ENCODE results near the gene RHOBTB3. TPM values are rescaled to one million over a fixed set of nuclear protein-coding genes. Genes with fewer than 3 reads are reported as not detected.

RHOBTB3 gene
- total RNA-seq, 4 donors from 2014 or later, result 70.6 to 126 (median 80.1) TPM

DNA sequence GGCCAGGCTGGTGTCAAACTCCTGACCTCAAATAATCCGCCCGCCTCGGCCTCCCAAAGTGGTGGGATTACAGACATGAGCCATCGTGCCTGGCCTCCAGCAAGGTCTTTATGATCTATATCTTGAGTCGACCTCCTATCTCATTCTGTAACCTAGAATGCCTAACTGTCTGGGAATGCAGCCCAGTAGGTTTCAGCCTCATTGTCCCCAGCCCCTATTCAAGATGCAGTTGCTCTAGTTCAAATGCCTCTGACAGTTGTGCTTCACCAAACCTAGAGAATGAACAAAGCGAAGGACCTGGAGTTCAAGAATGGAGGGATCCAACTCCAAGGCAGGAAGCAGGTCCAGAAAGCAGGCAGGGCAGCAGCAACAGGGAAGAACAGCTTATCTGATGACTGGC lies 60.6 kb downstream of the RHOBTB3 start:
- Histone ChIP-seq H3K4me1 (no peaks in the 10 kb centered on the region), H3K36me3 (no peaks in the 10 kb centered on the region), H3K9me3 (no peaks in the 10 kb centered on the region), H3K27ac (no peak overlapping the region), H3K27me3 (no peaks in the 10 kb centered on the region), H3K4me3 (no peak overlapping the region)
- intact Hi-C loops (cut with DNase I; ENCODE audit: low total_unique reads), result no loop called here
- no peak for TF ChIP-seq POLR2A (IDR thresholded peaks at IDR 0.05)
- TF ChIP-seq, protein P1, sequence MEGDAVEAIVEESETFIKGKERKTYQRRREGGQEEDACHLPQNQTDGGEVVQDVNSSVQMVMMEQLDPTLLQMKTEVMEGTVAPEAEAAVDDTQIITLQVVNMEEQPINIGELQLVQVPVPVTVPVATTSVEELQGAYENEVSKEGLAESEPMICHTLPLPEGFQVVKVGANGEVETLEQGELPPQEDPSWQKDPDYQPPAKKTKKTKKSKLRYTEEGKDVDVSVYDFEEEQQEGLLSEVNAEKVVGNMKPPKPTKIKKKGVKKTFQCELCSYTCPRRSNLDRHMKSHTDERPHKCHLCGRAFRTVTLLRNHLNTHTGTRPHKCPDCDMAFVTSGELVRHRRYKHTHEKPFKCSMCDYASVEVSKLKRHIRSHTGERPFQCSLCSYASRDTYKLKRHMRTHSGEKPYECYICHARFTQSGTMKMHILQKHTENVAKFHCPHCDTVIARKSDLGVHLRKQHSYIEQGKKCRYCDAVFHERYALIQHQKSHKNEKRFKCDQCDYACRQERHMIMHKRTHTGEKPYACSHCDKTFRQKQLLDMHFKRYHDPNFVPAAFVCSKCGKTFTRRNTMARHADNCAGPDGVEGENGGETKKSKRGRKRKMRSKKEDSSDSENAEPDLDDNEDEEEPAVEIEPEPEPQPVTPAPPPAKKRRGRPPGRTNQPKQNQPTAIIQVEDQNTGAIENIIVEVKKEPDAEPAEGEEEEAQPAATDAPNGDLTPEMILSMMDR (IDR thresholded peaks at IDR 0.05), result no peak
- DNase-seq, result no peak

DNA sequence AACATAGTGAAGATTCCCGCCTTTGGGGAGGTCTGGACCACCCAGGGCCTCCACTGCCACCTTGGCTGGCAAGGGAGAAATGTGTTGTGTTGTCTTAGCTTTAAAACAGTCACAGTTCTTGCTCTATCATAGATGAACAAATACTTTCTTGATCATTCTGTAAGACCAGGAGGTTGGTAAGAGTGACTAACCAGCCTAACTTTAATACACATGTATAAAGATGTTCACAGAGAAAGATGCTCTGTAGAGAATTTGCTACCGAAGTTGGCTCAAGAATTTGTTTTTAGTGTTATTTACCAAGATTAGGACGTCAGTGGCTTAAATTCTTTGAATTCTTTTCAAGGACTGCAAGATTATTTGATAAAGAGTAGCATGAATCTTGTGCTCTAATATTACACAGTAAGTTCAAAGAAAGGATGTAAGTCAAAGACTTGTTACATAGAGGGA lies 63.0 kb downstream of the RHOBTB3 start:
- no peak for DNase-seq
- no peaks in the 10 kb centered on the region for H3K36me3 ChIP-seq
- TF ChIP-seq, protein P1 (IDR thresholded peaks at IDR 0.05), result no peak
- no peaks in the 10 kb centered on the region for H3K4me1 ChIP-seq
- H3K27ac ChIP-seq, result no peak overlapping the region
- no peaks in the 10 kb centered on the region for H3K9me3 ChIP-seq
- no peaks in the 10 kb centered on the region for H3K27me3 ChIP-seq
- no peak overlapping the region for H3K4me3 ChIP-seq
- intact Hi-C loops (cut with DNase I; ENCODE audit: low total_unique reads), result no loop called here

DNA sequence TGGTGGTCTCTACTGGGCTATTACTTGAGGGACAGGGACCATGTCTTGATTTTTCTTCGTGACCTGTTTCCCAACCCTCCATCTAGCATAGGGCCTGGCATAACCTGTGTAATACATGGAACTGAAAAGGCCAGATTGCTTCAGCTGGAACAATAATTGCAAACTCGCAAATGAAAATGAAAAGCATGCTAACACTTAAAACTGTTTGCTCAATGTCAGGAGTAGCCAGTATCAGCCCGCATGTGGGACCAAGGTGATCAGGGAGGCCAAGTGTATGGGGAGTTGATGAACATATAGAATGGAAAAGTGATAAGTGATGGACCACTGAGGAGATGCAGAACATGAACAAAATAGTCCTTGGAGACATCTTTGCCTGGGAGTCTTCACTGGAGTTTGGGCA lies 66.2 kb downstream of the RHOBTB3 start:
- Histone ChIP-seq H3K36me3 (no peaks in the 10 kb centered on the region), H3K27ac (no peak overlapping the region), H3K27me3 (no peaks in the 10 kb centered on the region), H3K9me3 (no peaks in the 10 kb centered on the region), H3K4me1 (no peaks in the 10 kb centered on the region), H3K4me3 (no peak overlapping the region)
- TF ChIP-seq, protein P1 (IDR thresholded peaks at IDR 0.05), result no peak
- TF ChIP-seq POLR2A (IDR thresholded peaks at IDR 0.05), result no peak
- intact Hi-C loops (cut with DNase I; ENCODE audit: low total_unique reads), result no loop called here
- DNase-seq, result no peak

DNA sequence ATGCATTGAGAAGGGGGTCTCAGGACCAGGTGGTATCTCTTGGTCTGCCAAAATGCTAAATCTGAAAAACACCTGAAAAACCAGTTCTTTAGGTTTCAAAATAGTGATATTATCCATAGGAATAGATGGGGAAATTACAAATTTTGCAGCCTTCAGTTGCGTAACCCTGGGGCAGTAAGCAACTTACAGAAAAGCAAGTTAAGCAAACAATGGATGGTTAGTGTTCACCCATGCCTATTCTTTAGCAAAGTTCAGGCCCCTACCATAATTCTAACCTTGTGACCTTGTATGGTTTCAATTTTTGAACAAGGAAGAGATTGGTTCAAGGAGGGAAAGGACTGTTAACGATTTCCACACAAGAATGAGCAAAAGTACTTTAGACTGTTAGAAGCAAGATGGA lies 66.9 kb downstream of the RHOBTB3 start:
- H3K9me3 ChIP-seq, result no peaks in the 10 kb centered on the region
- no peak overlapping the region for H3K27ac ChIP-seq
- no peaks in the 10 kb centered on the region for H3K27me3 ChIP-seq
- H3K4me1 ChIP-seq, result no peaks in the 10 kb centered on the region
- no peak for TF ChIP-seq POLR2A (IDR thresholded peaks at IDR 0.05)
- H3K4me3 ChIP-seq, result no peak overlapping the region
- intact Hi-C loops (cut with DNase I; ENCODE audit: low total_unique reads), result no loop called here
- DNase-seq, result no peak
- H3K36me3 ChIP-seq, result no peaks in the 10 kb centered on the region

DNA sequence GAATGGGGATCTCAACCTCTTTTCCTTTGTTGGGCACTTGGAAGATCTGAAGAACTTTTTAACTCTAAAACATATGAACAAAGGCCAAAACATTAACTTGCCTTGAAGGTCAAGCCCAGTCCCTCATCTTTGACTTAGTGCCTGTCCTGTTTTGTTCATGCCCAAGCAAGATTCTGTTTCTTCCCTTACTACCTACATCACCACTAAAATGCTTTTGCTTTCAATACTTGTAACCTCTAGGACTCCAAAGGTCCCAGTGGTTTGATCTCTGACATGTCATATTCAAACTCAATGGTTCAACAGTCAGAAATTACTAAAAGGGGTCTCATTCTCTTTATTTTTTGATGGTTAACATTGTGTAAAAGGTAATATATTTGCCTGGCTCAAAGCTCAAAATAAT lies 67.4 kb downstream of the RHOBTB3 start:
- Histone ChIP-seq H3K4me3 (no peak overlapping the region), H3K36me3 (no peaks in the 10 kb centered on the region), H3K27me3 (no peaks in the 10 kb centered on the region), H3K9me3 (no peaks in the 10 kb centered on the region), H3K4me1 (no peaks in the 10 kb centered on the region), H3K27ac (no peak overlapping the region)
- TF ChIP-seq, protein P1 (IDR thresholded peaks at IDR 0.05), result no peak
- no peak for TF ChIP-seq POLR2A (IDR thresholded peaks at IDR 0.05)
- no peak for DNase-seq
- intact Hi-C loops (cut with DNase I; ENCODE audit: low total_unique reads), result no loop called here

DNA sequence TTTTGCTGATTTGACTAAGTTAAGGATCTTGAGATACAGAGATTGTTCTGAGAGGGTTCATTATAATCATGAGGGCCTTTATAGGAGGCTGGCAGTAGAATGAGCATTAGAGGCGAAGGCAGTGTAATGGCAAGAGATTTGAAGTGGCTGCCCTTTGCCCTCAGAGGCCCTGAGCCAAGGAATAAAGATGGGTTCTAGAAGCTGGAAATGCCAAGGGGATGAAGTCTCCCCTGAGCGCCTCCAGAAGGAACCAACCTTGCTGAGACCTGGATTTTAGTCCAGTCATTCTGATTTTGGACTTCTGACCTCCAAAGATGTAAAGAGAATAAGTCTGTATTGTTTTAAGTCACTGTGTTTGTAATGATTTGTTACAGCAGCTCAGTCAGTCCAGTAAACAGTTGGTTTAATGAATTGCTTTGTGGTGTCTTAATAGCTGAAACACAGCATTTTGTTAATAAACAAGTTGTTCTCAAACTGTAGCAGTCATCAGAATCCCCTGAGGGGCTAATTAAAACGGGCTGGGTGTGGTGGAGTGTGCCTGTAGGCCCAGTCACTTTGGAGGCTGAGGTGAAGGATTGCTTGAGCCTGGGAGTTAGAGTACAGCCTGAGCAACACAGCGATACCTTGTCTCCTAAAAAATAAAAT lies 68.2 kb downstream of the RHOBTB3 start:
- TF ChIP-seq, protein P1 (IDR thresholded peaks at IDR 0.05), result no peak
- no peak for TF ChIP-seq POLR2A (IDR thresholded peaks at IDR 0.05)
- Histone ChIP-seq H3K36me3 (no peaks in the 10 kb centered on the region), H3K4me1 (no peaks in the 10 kb centered on the region), H3K27me3 (no peaks in the 10 kb centered on the region), H3K4me3 (no peak overlapping the region), H3K9me3 (no peaks in the 10 kb centered on the region), H3K27ac (no peak overlapping the region)
- no peak for DNase-seq
- intact Hi-C loops (cut with DNase I; ENCODE audit: low total_unique reads), result no loop called here

Data from uterus (tissue), 4 donors.